ENCODE data around the gene SUSD3. TPM values are rescaled to one million over a fixed set of nuclear protein-coding genes. Genes with fewer than 3 reads are reported as not detected.
A peak's percentile ranks its signal among the peaks of the same experiment; 100 is the strongest.

Gene SUSD3
- total RNA-seq, 2 experiments from 2014 or later = 33.9 to 35.6 TPM

DNA sequence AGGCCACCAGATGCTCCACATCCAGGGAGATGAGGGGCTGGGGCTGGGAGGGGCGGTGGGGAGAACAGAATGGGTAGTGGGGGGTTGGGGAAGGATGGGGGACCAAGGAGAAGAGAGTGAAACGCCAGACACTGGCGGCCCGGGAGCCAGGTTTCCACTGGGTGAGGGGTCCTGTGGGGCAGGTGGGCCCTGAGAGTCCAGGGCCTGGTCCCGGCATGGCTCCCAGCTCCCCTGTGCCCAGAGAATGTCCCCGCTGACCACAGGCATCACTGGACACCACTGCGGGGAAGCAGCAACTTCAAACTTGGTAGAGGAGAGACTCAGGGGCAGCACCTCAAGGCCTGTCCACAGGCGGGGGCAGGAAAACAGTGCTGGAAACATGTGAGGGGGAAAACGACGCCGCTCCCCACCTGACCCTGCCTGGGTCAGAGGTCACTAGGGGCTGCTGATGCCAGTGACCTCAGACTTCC is 62.4 kb downstream of the SUSD3 start:
- intact Hi-C loops (cut with DNase I, micrococcal nuclease) = no loop called here
- Mint-ChIP-seq H3K36me3 (ENCODE audit: low read depth) (peaks cover 56% of the 10 kb centered on the region), H3K27me3 (no peaks in the 10 kb centered on the region), H3K4me1 (ENCODE audit: low read depth) (peaks cover 30% of the 10 kb centered on the region), H3K4me3 (no peak overlapping the region), H3K27ac (peak overlapping the region; percentile 58), H3K9me3 (no peaks in the 10 kb centered on the region)
- Histone ChIP-seq H3K27me3 (ENCODE audit: control insufficient read depth in 1 of 2, insufficient read depth in 2 of 2, low read length in 2 of 2) (no peaks in the 10 kb centered on the region), H3K4me3 (ENCODE audit: low read length) (no peak overlapping the region), H3K27ac (ENCODE audit: low read depth in 1 of 2, low read length in 2 of 2) (no peak overlapping the region), H3K4me1 (ENCODE audit: insufficient read depth, low read length) (peaks cover 37% of the 10 kb centered on the region), H3K9me3 (ENCODE audit: control insufficient read depth in 1 of 2, insufficient read depth in 1 of 2, low read length in 2 of 2) (no peaks in the 10 kb centered on the region), H3K36me3 (ENCODE audit: insufficient read depth, low read length) (peaks cover 21% of the 10 kb centered on the region)
- DNase-seq (peak in 1 of 14 experiments; percentile 2), ATAC-seq (ENCODE audit: poor library complexity) (no peak)
- TF ChIP-seq, protein P1, sequence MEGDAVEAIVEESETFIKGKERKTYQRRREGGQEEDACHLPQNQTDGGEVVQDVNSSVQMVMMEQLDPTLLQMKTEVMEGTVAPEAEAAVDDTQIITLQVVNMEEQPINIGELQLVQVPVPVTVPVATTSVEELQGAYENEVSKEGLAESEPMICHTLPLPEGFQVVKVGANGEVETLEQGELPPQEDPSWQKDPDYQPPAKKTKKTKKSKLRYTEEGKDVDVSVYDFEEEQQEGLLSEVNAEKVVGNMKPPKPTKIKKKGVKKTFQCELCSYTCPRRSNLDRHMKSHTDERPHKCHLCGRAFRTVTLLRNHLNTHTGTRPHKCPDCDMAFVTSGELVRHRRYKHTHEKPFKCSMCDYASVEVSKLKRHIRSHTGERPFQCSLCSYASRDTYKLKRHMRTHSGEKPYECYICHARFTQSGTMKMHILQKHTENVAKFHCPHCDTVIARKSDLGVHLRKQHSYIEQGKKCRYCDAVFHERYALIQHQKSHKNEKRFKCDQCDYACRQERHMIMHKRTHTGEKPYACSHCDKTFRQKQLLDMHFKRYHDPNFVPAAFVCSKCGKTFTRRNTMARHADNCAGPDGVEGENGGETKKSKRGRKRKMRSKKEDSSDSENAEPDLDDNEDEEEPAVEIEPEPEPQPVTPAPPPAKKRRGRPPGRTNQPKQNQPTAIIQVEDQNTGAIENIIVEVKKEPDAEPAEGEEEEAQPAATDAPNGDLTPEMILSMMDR (IDR thresholded peaks at IDR 0.05) = no peak
- ChIA-PET POLR2A (interaction anchor here (0.5 to 2.0 kb wide), 3 partner anchors 13 to 1013 kb away, joined by 3 to 9 read pairs (median 3); partner anchors contain the start of gene NINJ1), CTCF (interaction anchor here (3.0 kb wide), 1 partner anchor 11 kb away, joined by 13 read pairs; no protein-coding TSS in a partner anchor)

DNA sequence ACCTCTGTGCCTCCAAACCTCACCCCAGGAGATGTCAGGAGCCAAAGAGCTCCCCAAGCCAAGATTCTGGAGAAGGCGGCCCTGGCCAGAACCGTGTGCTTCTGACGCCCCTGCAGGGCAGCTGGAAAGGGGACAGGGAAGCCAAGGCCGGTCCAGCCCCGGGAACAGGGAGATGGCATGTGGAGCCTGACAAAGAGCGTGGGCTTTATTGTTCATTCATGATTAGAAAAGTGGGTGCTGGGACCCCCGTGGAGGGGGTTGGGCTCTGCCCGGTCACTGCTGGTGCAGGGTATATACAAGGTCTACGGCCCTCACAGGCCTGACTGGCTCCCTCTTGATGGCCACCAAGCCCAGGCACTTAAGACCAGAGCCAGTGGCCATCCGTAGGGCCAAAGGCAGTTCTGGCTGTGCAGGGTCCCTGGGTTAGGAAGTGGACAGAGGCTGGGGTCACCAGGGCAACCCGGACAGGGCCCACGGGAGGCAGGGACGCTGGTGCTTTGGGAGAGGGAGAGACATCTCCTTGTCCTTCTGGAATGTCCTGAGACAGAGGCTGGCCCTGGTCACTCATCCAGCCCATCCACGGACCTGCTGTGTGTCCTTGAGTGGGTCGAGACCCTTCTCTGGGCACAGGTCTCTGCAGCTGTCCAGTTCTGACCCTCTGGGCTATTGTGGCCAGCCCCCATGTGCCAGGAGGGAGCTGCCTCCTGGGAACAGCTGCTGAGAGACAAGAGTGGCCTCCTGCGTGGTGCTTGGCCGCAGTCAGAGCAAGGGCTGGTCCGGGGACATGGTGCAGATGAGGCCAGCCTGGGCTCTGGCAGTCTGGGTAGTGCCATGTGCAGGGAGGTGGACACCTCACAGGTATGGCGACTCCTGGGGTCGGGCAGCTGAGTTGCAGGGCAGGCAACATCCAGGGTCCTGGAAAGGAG is 63.1 kb downstream of the SUSD3 start:
- intact Hi-C loops (cut with DNase I, micrococcal nuclease) = no loop called here
- Mint-ChIP-seq H3K4me3 (peak overlapping the region; percentile 38), H3K4me1 (ENCODE audit: low read depth) (peaks cover 37% of the 10 kb centered on the region), H3K9me3 (no peaks in the 10 kb centered on the region), H3K27ac (peak overlapping the region; percentile 58), H3K36me3 (ENCODE audit: low read depth) (peaks cover 59% of the 10 kb centered on the region), H3K27me3 (no peaks in the 10 kb centered on the region)
- TF ChIP-seq, protein P1 (IDR thresholded peaks at IDR 0.05) = no peak
- DNase-seq (peak in 2 of 14 experiments; percentile 2), ATAC-seq (ENCODE audit: poor library complexity) (no peak)
- no peak overlapping the region for H3K4me3 ChIP-seq (ENCODE audit: low read length)
- H3K27me3 ChIP-seq (ENCODE audit: control insufficient read depth in 1 of 2, insufficient read depth in 2 of 2, low read length in 2 of 2) = no peaks in the 10 kb centered on the region
- no peak overlapping the region for H3K27ac ChIP-seq (ENCODE audit: low read depth in 1 of 2, low read length in 2 of 2)
- ChIA-PET POLR2A (no interaction called here), CTCF (no interaction called here)
- peaks cover 23% of the 10 kb centered on the region for H3K36me3 ChIP-seq (ENCODE audit: insufficient read depth, low read length)
- peaks cover 44% of the 10 kb centered on the region for H3K4me1 ChIP-seq (ENCODE audit: insufficient read depth, low read length)
- no peaks in the 10 kb centered on the region for H3K9me3 ChIP-seq (ENCODE audit: control insufficient read depth in 1 of 2, insufficient read depth in 1 of 2, low read length in 2 of 2)

DNA sequence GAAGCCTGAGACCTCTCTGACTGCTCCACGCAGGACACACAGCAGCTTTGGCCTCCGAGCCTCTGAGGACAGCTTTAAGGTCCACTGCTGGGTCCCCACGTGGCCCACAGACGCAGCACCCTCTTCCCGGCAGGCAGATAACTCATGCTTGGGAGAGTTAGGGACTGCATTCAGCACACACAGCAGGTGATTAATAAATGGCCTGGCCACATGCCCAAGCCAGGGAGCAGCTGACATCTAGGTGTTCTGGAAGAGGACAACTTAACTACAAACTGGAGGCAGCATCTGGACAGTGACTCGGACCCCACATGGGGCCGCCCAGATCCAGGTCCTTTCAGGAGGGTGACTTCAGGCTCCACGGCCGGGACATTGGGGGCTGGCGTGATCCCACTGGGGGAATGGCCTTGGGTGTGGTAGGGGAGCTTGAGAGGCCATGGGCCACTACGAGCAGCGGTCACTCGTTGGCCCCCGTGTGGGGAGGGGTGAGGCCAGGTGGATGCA is 64.3 kb downstream of the SUSD3 start:
- H3K27ac Mint-ChIP-seq = peak overlapping the region; percentile 81

More for the DNA sequence above, 64.3 kb downstream of the SUSD3 start:
- Histone ChIP-seq H3K36me3 (ENCODE audit: insufficient read depth, low read length) (peaks cover 23% of the 10 kb centered on the region), H3K9me3 (ENCODE audit: control insufficient read depth in 1 of 2, insufficient read depth in 1 of 2, low read length in 2 of 2) (no peaks in the 10 kb centered on the region), H3K4me3 (ENCODE audit: low read length) (no peak overlapping the region), H3K4me1 (ENCODE audit: insufficient read depth, low read length) (peaks cover 56% of the 10 kb centered on the region), H3K27me3 (ENCODE audit: control insufficient read depth in 1 of 2, insufficient read depth in 2 of 2, low read length in 2 of 2) (no peaks in the 10 kb centered on the region), H3K27ac (ENCODE audit: low read depth in 1 of 2, low read length in 2 of 2) (no peak overlapping the region)
- TF ChIP-seq, protein P1 (IDR thresholded peaks at IDR 0.05) = no peak
- ChIA-PET POLR2A (interaction anchor here (0.8 kb wide), 1 partner anchor 8 kb away, joined by 3 read pairs; no protein-coding TSS in a partner anchor), CTCF (no interaction called here)
- no peaks in the 10 kb centered on the region for H3K27me3 Mint-ChIP-seq
- peaks cover 49% of the 10 kb centered on the region for H3K4me1 Mint-ChIP-seq (ENCODE audit: low read depth)
- DNase-seq (peak in 2 of 14 experiments; percentile 2 to 27), ATAC-seq (ENCODE audit: poor library complexity) (no peak)
- H3K36me3 Mint-ChIP-seq (ENCODE audit: low read depth) = peaks cover 59% of the 10 kb centered on the region
- no peak overlapping the region for H3K4me3 Mint-ChIP-seq
- intact Hi-C loops (cut with DNase I, micrococcal nuclease) = no loop called here
- no peaks in the 10 kb centered on the region for H3K9me3 Mint-ChIP-seq

All from CD4-positive, alpha-beta T cell (primary cell).